Measurements from ENCODE around the gene CABP7. TPM values are rescaled to one million over a fixed set of nuclear protein-coding genes. Genes with fewer than 3 reads are reported as not detected.

The CABP7 gene
- total RNA-seq, 4 donors from 2014 or later = 0.13 TPM; not detected in 3

DNA sequence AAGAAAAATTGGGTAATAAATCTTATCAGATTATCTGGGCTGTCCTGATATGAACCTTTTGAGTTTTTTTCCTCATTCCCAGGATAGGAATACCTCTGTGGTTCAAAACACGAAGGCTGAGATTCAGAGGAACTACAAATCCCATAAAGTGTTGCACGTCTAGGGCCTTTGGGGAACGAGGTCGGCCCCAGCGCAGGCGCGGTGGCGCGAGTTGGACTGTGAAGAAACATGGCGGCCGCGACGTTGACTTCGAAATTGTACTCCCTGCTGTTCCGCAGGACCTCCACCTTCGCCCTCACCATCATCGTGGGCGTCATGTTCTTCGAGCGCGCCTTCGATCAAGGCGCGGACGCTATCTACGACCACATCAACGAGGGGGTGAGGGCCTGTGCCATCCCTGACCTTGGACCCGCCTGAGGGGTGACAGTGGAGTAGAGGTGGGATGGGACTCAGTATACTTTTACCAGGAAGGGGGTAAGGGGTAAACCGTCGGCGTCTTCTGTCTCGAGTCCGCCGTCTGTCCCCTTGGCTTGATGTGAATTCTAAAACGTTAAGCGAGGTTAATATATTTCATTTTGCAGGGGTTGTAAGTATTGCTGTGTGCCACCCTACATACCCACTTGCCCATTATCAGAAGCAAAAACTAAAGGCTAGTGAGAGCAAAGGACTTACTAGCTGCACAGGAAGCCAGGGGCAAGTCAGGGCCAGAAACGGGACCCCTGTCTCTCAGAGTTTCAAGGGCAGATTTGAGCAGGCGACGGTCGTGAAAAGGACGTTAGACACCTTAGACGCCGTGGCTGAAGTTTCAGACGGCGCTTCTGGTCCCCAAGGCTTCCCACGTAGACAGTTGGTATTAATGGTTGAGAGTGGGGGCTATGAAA lies 47.6 kb downstream of the CABP7 start, which contains the start of gene UQCR10:
Gene UQCR10, plus strand, starts transcription at position 199 of the 881 bp plus-strand sequence. Its CDS starts 30 bp downstream, at position 229.
- intact Hi-C loops (cut with DNase I) = no loop called here
- WGBS, 2 donors = 0 to 1% methylated on average over 31 of the region's 46 CpGs

GRCh38 chr22:29768052-29768693 lies 48.4 kb downstream of the CABP7 start:
- Histone ChIP-seq H3K27me3 (no peaks in the 10 kb centered on the region), H3K9me3 (no peaks in the 10 kb centered on the region), H3K27ac (peak overlapping the region in 3 of 4 donors; percentile 90 to 96 (median 93)), H3K4me1 (peaks cover 21 to 44% (median 24%) of the 10 kb centered on the region in 3 donors), H3K36me3 (peaks cover 6 to 29% (median 9%) of the 10 kb centered on the region in 3 donors), H3K4me3 (peak overlapping the region; percentile 67 to 98 (median 77))
- DNase-seq = no peak
- intact Hi-C loops (cut with DNase I) = no loop called here
- TF ChIP-seq POLR2A (IDR thresholded peaks at IDR 0.05) (no peak), CTCF (IDR thresholded peaks at IDR 0.05) (no peak)
- WGBS, 2 donors = 39 to 43% methylated on average over 5 to 6 of the region's 6 CpGs

More for the DNA sequence above, 47.6 kb downstream of the CABP7 start, which contains the start of gene UQCR10:
- peak; percentile 62 for DNase-seq
- Histone ChIP-seq H3K4me3 (peak within 1 kb of the TSS; percentile 67 to 98 (median 77)), H3K27me3 (no peaks in the 10 kb centered on the region), H3K4me1 (peaks cover 21 to 37% (median 24%) of the 10 kb centered on the region in 3 donors), H3K27ac (peak within 1 kb of the TSS; percentile 89 to 96 (median 92)), H3K36me3 (peaks cover 6 to 29% (median 9%) of the 10 kb centered on the region in 3 donors), H3K9me3 (no peaks in the 10 kb centered on the region)
- no peak for TF ChIP-seq CTCF (IDR thresholded peaks at IDR 0.05)
- TF ChIP-seq POLR2A (IDR thresholded peaks at IDR 0.05) = peak in 2 of 4 donors; percentile 12 to 70

- Histone ChIP-seq H3K27ac (no peak overlapping the region), H3K9me3 (no peaks in the 10 kb centered on the region), H3K36me3 (peaks cover 6 to 29% (median 9%) of the 10 kb centered on the region in 3 donors), H3K4me1 (peaks cover 21 to 50% (median 24%) of the 10 kb centered on the region in 3 donors), H3K4me3 (no peak overlapping the region), H3K27me3 (no peaks in the 10 kb centered on the region)
- intact Hi-C loops (cut with DNase I) = no loop called here
- TF ChIP-seq POLR2A (IDR thresholded peaks at IDR 0.05) = no peak
- TF ChIP-seq CTCF (IDR thresholded peaks at IDR 0.05) = no peak
- DNase-seq = no peak
- 87 to 100% methylated on average over 1 to 2 of the region's 2 CpGs for WGBS, 2 donors
These were observed 50.0 kb downstream of the CABP7 start for GRCh38 chr22:29769723-29770321.

DNA sequence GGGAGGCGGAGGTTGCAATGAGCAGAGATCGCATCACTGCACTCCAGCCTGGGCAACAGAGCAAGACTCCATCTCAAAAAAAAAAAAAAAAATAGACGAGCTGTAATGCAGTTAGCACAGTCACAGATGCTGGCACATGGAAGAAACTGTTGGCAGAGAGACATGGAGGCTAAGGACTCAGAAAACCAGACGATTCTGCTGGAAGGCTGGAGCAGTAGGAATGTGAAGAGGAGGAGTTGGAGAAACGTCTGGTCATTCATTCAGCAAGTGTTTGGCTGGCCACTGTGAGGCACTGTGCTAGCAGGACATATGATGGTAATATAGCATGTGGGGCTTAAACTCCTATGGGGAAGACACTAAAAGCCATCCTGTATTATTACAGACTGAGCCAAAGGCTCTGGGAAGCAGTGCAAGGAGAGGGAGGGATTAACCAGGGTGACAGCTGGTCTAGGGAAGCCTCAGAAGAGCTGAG lies 52.4 kb downstream of the CABP7 start:
- intact Hi-C loops (cut with DNase I) = no loop called here
- H3K4me3 ChIP-seq = no peak overlapping the region
- H3K27me3 ChIP-seq = no peaks in the 10 kb centered on the region
- H3K9me3 ChIP-seq = no peaks in the 10 kb centered on the region
- peaks cover 6 to 29% (median 9%) of the 10 kb centered on the region in 3 donors for H3K36me3 ChIP-seq
- no peak for DNase-seq
- 48 to 49% methylated on average over 4 to 5 of the region's 5 CpGs for WGBS, 2 donors
- H3K27ac ChIP-seq = peak overlapping the region in 1 of 4 donors; percentile 52
- peak in 2 of 6 experiments; percentile 17 to 51 for TF ChIP-seq CTCF (IDR thresholded peaks at IDR 0.05)
- TF ChIP-seq POLR2A (IDR thresholded peaks at IDR 0.05) = no peak
- H3K4me1 ChIP-seq = peaks cover 10 to 41% (median 14%) of the 10 kb centered on the region in 3 donors
